Small intestine (tissue), 7 donors: ENCODE measurements around the gene CHST13. TPM values are rescaled to one million over a fixed set of nuclear protein-coding genes. Genes with fewer than 3 reads are reported as not detected.

Source experiments
- DNase-seq, 2 donors: peaks; one replicate each; pipeline versions ENCODE4 v3.0.0 to v3.0.0-alpha.2; 2013
- FAIRE-seq: peaks from 2 replicates; lab custom pipeline; 2012; peaks lifted over from hg19 to GRCh38; lab: Jason Lieb, UNC
- H3K27ac ChIP-seq, 3 donors: one replicate each; pipeline ENCODE4 v1.5.1; 2013; ENCODE audit warnings: low read length in 2 of 3, mild to moderate bottlenecking in 2 of 3, control low read depth in 1 of 3, inconsistent platforms in 1 of 3, low read depth in 1 of 3, moderate library complexity in 1 of 3
- H3K27me3 ChIP-seq, 3 donors: one replicate each; pipeline ENCODE4 v1.6.1; 2013; ENCODE audit warnings: low read length in 3 of 3, inconsistent platforms in 1 of 3; ENCODE audit not compliant: control insufficient read depth in 3 of 3, insufficient read depth in 3 of 3
- H3K36me3 ChIP-seq, 3 donors: one replicate each; pipeline ENCODE4 v1.6.1; 2013; ENCODE audit warnings: low read length in 3 of 3, inconsistent platforms in 1 of 3, low read depth in 1 of 3, mild to moderate bottlenecking in 1 of 3, moderate library complexity in 1 of 3; ENCODE audit not compliant: control insufficient read depth in 3 of 3, insufficient read depth in 2 of 3
- H3K4me1 ChIP-seq, 3 donors: one replicate each; pipeline ENCODE4 v1.6.1; 2013; ENCODE audit warnings: low read length in 2 of 3, inconsistent platforms in 1 of 3, low read depth in 1 of 3, mild to moderate bottlenecking in 1 of 3, moderate library complexity in 1 of 3; ENCODE audit not compliant: control insufficient read depth in 3 of 3, insufficient read depth in 2 of 3
- H3K4me3 ChIP-seq, 3 donors: one replicate each; pipeline ENCODE4 v1.5.1; 2013; ENCODE audit warnings: low read length in 3 of 3, control low read depth in 1 of 3, inconsistent platforms in 1 of 3, low read depth in 1 of 3, mild to moderate bottlenecking in 1 of 3, moderate library complexity in 1 of 3
- H3K9me3 ChIP-seq, 2 donors: one replicate each; pipeline ENCODE4 v1.6.1; 2013; ENCODE audit warnings: low read depth in 1 of 2, low read length in 1 of 2; ENCODE audit not compliant: control insufficient read depth in 2 of 2, insufficient read depth in 1 of 2
- WGBS, 3 donors: extraction: QIAGEN DNeasy Blood & Tissue Kit; methylation state at CpG; one replicate each; pipeline ENCODE4 v1.1.7; 2013; 5-methylcytosine and 5-hydroxymethylcytosine counted together
- polyA plus RNA-seq, 4 donors: library from polyadenylated mRNA; stranded (reverse) in 3 of 4; unstranded in 1 of 4; fragments of 200-250 nt in 3 of 4; fragments of 120-200 nt in 1 of 4; gene quantifications; one replicate each; pipeline versions ENCODE4 v1.2.1 to v1.2.3, GENCODE V29; 2013
- donor health status: healthy with polysubstance abuse.
- donor health status: control.
- donor health status: control.
- donor health status: Bipolar disorder and iron deficiency.
- donor health status: healthy.

CHST13 gene
- polyA plus RNA-seq, 4 donors = 0.21 to 95.9 (median 1.4) TPM

GRCh38 chr3:126562737-126563276, 38.9 kb downstream of the CHST13 start:
- no peaks in the 10 kb centered on the region for H3K9me3 ChIP-seq
- WGBS, 3 donors = 62 to 81% (median 77%) methylated on average over 2 of the region's 2 CpGs
- FAIRE-seq (no peak), DNase-seq (no peak)
- H3K27me3 ChIP-seq = no peaks in the 10 kb centered on the region
- H3K27ac ChIP-seq = no peak overlapping the region
- no peaks in the 10 kb centered on the region for H3K36me3 ChIP-seq
- H3K4me1 ChIP-seq = no peaks in the 10 kb centered on the region
- no peak overlapping the region for H3K4me3 ChIP-seq

GRCh38 chr3:126567696-126568438, 43.9 kb downstream of the CHST13 start:
- Histone ChIP-seq H3K4me3 (no peak overlapping the region), H3K9me3 (no peaks in the 10 kb centered on the region), H3K36me3 (no peaks in the 10 kb centered on the region), H3K27me3 (no peaks in the 10 kb centered on the region), H3K4me1 (no peaks in the 10 kb centered on the region), H3K27ac (no peak overlapping the region)
- no peak for FAIRE-seq
- peak in 1 of 2 donors; percentile 16 for DNase-seq
- WGBS, 3 donors = 57 to 58% (median 57%) methylated on average over 10 of the region's 10 CpGs

- Histone ChIP-seq H3K27ac (no peak overlapping the region), H3K4me3 (no peak overlapping the region), H3K36me3 (no peaks in the 10 kb centered on the region), H3K4me1 (no peaks in the 10 kb centered on the region), H3K9me3 (no peaks in the 10 kb centered on the region), H3K27me3 (no peaks in the 10 kb centered on the region)
- DNase-seq (no peak), FAIRE-seq (no peak)
- 58 to 71% (median 65%) methylated on average over 3 of the region's 3 CpGs for WGBS, 3 donors
Observed at GRCh38 chr3:126568776-126569342, 44.9 kb downstream of the CHST13 start.

GRCh38 chr3:126569390-126569975, 45.5 kb downstream of the CHST13 start:
- Histone ChIP-seq H3K4me1 (no peaks in the 10 kb centered on the region), H3K27me3 (no peaks in the 10 kb centered on the region), H3K9me3 (no peaks in the 10 kb centered on the region), H3K27ac (no peak overlapping the region), H3K36me3 (no peaks in the 10 kb centered on the region), H3K4me3 (no peak overlapping the region)
- FAIRE-seq (no peak), DNase-seq (no peak)
- 79 to 85% (median 79%) methylated on average over 9 of the region's 9 CpGs for WGBS, 3 donors

- DNase-seq (no peak), FAIRE-seq (no peak)
- H3K9me3 ChIP-seq = no peaks in the 10 kb centered on the region
- H3K27ac ChIP-seq = no peak overlapping the region
- no peaks in the 10 kb centered on the region for H3K36me3 ChIP-seq
- no peaks in the 10 kb centered on the region for H3K4me1 ChIP-seq
- no peaks in the 10 kb centered on the region for H3K27me3 ChIP-seq
- H3K4me3 ChIP-seq = no peak overlapping the region
- 67 to 77% (median 73%) methylated on average over 6 of the region's 6 CpGs for WGBS, 3 donors
Observed at GRCh38 chr3:126570103-126570541, 46.2 kb downstream of the CHST13 start.

GRCh38 chr3:126571078-126571477, 47.1 kb downstream of the CHST13 start:
- Histone ChIP-seq H3K9me3 (no peaks in the 10 kb centered on the region), H3K27ac (no peak overlapping the region), H3K4me3 (no peak overlapping the region), H3K36me3 (no peaks in the 10 kb centered on the region), H3K4me1 (no peaks in the 10 kb centered on the region), H3K27me3 (no peaks in the 10 kb centered on the region)
- FAIRE-seq = no peak
- WGBS, 3 donors = 82 to 88% (median 84%) methylated on average over 7 of the region's 7 CpGs
- no peak for DNase-seq

GRCh38 chr3:126573492-126574117, 49.6 kb downstream of the CHST13 start:
- H3K4me1 ChIP-seq = no peaks in the 10 kb centered on the region
- no peaks in the 10 kb centered on the region for H3K36me3 ChIP-seq
- FAIRE-seq = no peak
- no peaks in the 10 kb centered on the region for H3K27me3 ChIP-seq
- WGBS, 3 donors = 40 to 67% (median 66%) methylated on average over 15 of the region's 15 CpGs
- H3K27ac ChIP-seq = no peak overlapping the region
- peak in 1 of 2 donors; percentile 26 for DNase-seq
- no peaks in the 10 kb centered on the region for H3K9me3 ChIP-seq
- H3K4me3 ChIP-seq = no peak overlapping the region

GRCh38 chr3:126577261-126577660, 53.3 kb downstream of the CHST13 start:
- H3K9me3 ChIP-seq = peaks cover 0 to 5% of the 10 kb centered on the region in 2 donors
- peaks cover 0 to 2% (median 0%) of the 10 kb centered on the region in 3 donors for H3K27me3 ChIP-seq
- no peaks in the 10 kb centered on the region for H3K4me1 ChIP-seq
- DNase-seq = no peak
- no peak overlapping the region for H3K4me3 ChIP-seq
- H3K36me3 ChIP-seq = no peaks in the 10 kb centered on the region
- WGBS, 3 donors = 35 to 74% (median 41%) methylated on average over 2 of the region's 2 CpGs
- no peak for FAIRE-seq
- no peak overlapping the region for H3K27ac ChIP-seq
